Measurements from ENCODE around the gene ZFHX3. TPM values are rescaled to one million over a fixed set of nuclear protein-coding genes. Genes with fewer than 3 reads are reported as not detected.

ZFHX3 gene
- polyA plus RNA-seq, 1 donor (not counting 4 experiments of a cell fraction or from before 2014, with no cell fraction given) = 1.2 TPM

- FAIRE-seq (no peak), DNase-seq (ENCODE audit: low read depth, low spot score) (no peak)
- H3K9me3 ChIP-seq (ENCODE audit: control insufficient read depth, low read depth, low read length) = no peaks in the 10 kb centered on the region
- H3K79me2 ChIP-seq (ENCODE audit: control insufficient read depth, insufficient read depth, low read length) = no peaks in the 10 kb centered on the region
- no peak overlapping the region for H3K9ac ChIP-seq (ENCODE audit: control insufficient read depth, extremely low read depth, insufficient read depth, low read length)
- no peaks in the 10 kb centered on the region for H3K27me3 ChIP-seq (ENCODE audit: control insufficient read depth, extremely low read depth, insufficient read depth, low read length)
- no peak overlapping the region for H2AFZ ChIP-seq (ENCODE audit: control insufficient read depth, low read length)
- TF ChIP-seq EZH2 (IDR thresholded peaks at IDR 0.05; ENCODE audit: low read length) (no peak), CTCF (optimal IDR thresholded peaks at IDR 0.05 in 1 of 3, IDR thresholded peaks at IDR 0.05 in 1 of 3, conservative IDR thresholded peaks at IDR 0.05 in 1 of 3; ENCODE audit: extremely low read depth in 1 of 3, insufficient read depth in 2 of 3, low read length in 3 of 3) (no peak)
- H3K4me1 ChIP-seq (ENCODE audit: control insufficient read depth, extremely low read depth, insufficient read depth, low read length) = no peaks in the 10 kb centered on the region
- no peak overlapping the region for H3K4me3 ChIP-seq (ENCODE audit: control insufficient read depth in 2 of 3, extremely low read depth in 1 of 3, insufficient read depth in 2 of 3, low read depth in 1 of 3, low read length in 3 of 3)
- dilution Hi-C loops (cut with MboI; ENCODE audit: extremely low pct_ligation_motif_present, low sequenced_read_pairs) = no loop called here
- no peaks in the 10 kb centered on the region for H3K9me1 ChIP-seq (ENCODE audit: control insufficient read depth, extremely low read depth, insufficient read depth, low read length)
- no peak overlapping the region for H3K4me2 ChIP-seq (ENCODE audit: control insufficient read depth, extremely low read depth, insufficient read depth, low read depth, low read length)
- no peaks in the 10 kb centered on the region for H4K20me1 ChIP-seq (ENCODE audit: control insufficient read depth, extremely low read depth, insufficient read depth, low read length)
- no peak overlapping the region for H3K27ac ChIP-seq (ENCODE audit: control insufficient read depth, insufficient read depth, low read length)
- peaks cover 0 to 2% of the 10 kb centered on the region in 2 experiments for H3K36me3 ChIP-seq (ENCODE audit: control insufficient read depth in 2 of 2, extremely low read depth in 1 of 2, insufficient read depth in 2 of 2, low read length in 2 of 2)
These were observed 233.7 kb downstream of the ZFHX3 start for GRCh38 chr16:72814226-72814625.

- Histone ChIP-seq H3K27me3 (ENCODE audit: control insufficient read depth, extremely low read depth, insufficient read depth, low read length) (no peaks in the 10 kb centered on the region), H3K79me2 (ENCODE audit: control insufficient read depth, insufficient read depth, low read length) (no peaks in the 10 kb centered on the region), H3K4me3 (ENCODE audit: control insufficient read depth in 2 of 3, extremely low read depth in 1 of 3, insufficient read depth in 2 of 3, low read depth in 1 of 3, low read length in 3 of 3) (no peak overlapping the region), H3K4me2 (ENCODE audit: control insufficient read depth, extremely low read depth, insufficient read depth, low read depth, low read length) (no peak overlapping the region), H3K9me1 (ENCODE audit: control insufficient read depth, extremely low read depth, insufficient read depth, low read length) (no peaks in the 10 kb centered on the region), H3K27ac (ENCODE audit: control insufficient read depth, insufficient read depth, low read length) (no peak overlapping the region), H3K36me3 (ENCODE audit: control insufficient read depth in 2 of 2, extremely low read depth in 1 of 2, insufficient read depth in 2 of 2, low read length in 2 of 2) (peaks cover 0 to 2% of the 10 kb centered on the region in 2 experiments), H3K4me1 (ENCODE audit: control insufficient read depth, extremely low read depth, insufficient read depth, low read length) (no peaks in the 10 kb centered on the region), H3K9me3 (ENCODE audit: control insufficient read depth, low read depth, low read length) (no peaks in the 10 kb centered on the region), H4K20me1 (ENCODE audit: control insufficient read depth, extremely low read depth, insufficient read depth, low read length) (no peaks in the 10 kb centered on the region), H2AFZ (ENCODE audit: control insufficient read depth, low read length) (no peak overlapping the region), H3K9ac (ENCODE audit: control insufficient read depth, extremely low read depth, insufficient read depth, low read length) (no peak overlapping the region)
- dilution Hi-C loops (cut with MboI; ENCODE audit: extremely low pct_ligation_motif_present, low sequenced_read_pairs) = no loop called here
- no peak for FAIRE-seq
- TF ChIP-seq EZH2 (IDR thresholded peaks at IDR 0.05; ENCODE audit: low read length) (no peak), CTCF (optimal IDR thresholded peaks at IDR 0.05 in 1 of 3, IDR thresholded peaks at IDR 0.05 in 1 of 3, conservative IDR thresholded peaks at IDR 0.05 in 1 of 3; ENCODE audit: extremely low read depth in 1 of 3, insufficient read depth in 2 of 3, low read length in 3 of 3) (no peak)
- no peak for DNase-seq (ENCODE audit: low read depth, low spot score)
These were observed 235.3 kb downstream of the ZFHX3 start for GRCh38 chr16:72812672-72813071.
